ENCODE results near the gene SENP2. TPM values are rescaled to one million over a fixed set of nuclear protein-coding genes. Genes with fewer than 3 reads are reported as not detected.
A peak's percentile ranks its signal among the peaks of the same experiment; 100 is the strongest.

SENP2 gene
- total and polyA plus RNA-seq, 8 donors: 31.6 to 49.9 (median 43.7) TPM

- Histone ChIP-seq H3K27me3 (no peaks in the 10 kb centered on the region), H3K27ac (no peak overlapping the region), H3K4me1 (peaks cover 0 to 1% of the 10 kb centered on the region in 2 donors), H3K4me3 (no peak overlapping the region), H3K36me3 (peaks cover 0 to 3% of the 10 kb centered on the region in 2 donors), H3K9me3 (no peaks in the 10 kb centered on the region)
- no peak for DNase-seq
- TF ChIP-seq CTCF (IDR thresholded peaks at IDR 0.05): no peak
- no peak for ATAC-seq
- intact Hi-C loops (cut with DNase I): no loop called here
Observed at GRCh38 chr3:185651971-185652370, 65.9 kb downstream of the SENP2 start.

- TF ChIP-seq CTCF (IDR thresholded peaks at IDR 0.05): no peak
- no peak overlapping the region for H3K27ac ChIP-seq
- peaks cover 4 to 5% of the 10 kb centered on the region in 2 donors for H3K4me1 ChIP-seq
- H3K4me3 ChIP-seq: no peak overlapping the region
- H3K36me3 ChIP-seq: peaks cover 0 to 3% of the 10 kb centered on the region in 2 donors
- intact Hi-C loops (cut with DNase I): no loop called here
- no peak for ATAC-seq
- no peaks in the 10 kb centered on the region for H3K9me3 ChIP-seq
- no peak for DNase-seq
- H3K27me3 ChIP-seq: no peaks in the 10 kb centered on the region
Observed at GRCh38 chr3:185653949-185654757, 68.1 kb downstream of the SENP2 start.

- no peaks in the 10 kb centered on the region for H3K9me3 ChIP-seq
- intact Hi-C loops (cut with DNase I): no loop called here
- H3K27ac ChIP-seq: no peak overlapping the region
- H3K36me3 ChIP-seq: peaks cover 0 to 3% of the 10 kb centered on the region in 2 donors
- DNase-seq: no peak
- no peak for TF ChIP-seq CTCF (IDR thresholded peaks at IDR 0.05)
- no peak overlapping the region for H3K4me3 ChIP-seq
- no peaks in the 10 kb centered on the region for H3K27me3 ChIP-seq
- ATAC-seq: no peak
- H3K4me1 ChIP-seq: peaks cover 4 to 6% of the 10 kb centered on the region in 2 donors
Observed at GRCh38 chr3:185654758-185655145, 68.7 kb downstream of the SENP2 start.

GRCh38 chr3:185655426-185656320 is 69.6 kb downstream of the SENP2 start:
- intact Hi-C loops (cut with DNase I): no loop called here
- TF ChIP-seq CTCF (IDR thresholded peaks at IDR 0.05): no peak

More at GRCh38 chr3:185655426-185656320, 69.6 kb downstream of the SENP2 start:
- Histone ChIP-seq H3K27me3 (no peaks in the 10 kb centered on the region), H3K36me3 (peaks cover 0 to 3% of the 10 kb centered on the region in 2 donors), H3K9me3 (no peaks in the 10 kb centered on the region), H3K27ac (peak overlapping the region; percentile 14 to 45), H3K4me3 (no peak overlapping the region), H3K4me1 (peaks cover 4 to 16% of the 10 kb centered on the region in 2 donors)
- ATAC-seq: no peak
- DNase-seq: no peak

All from left lung (tissue), 10 donors.